CD4-positive, alpha-beta T cell treated with Interleukin-15 for 4 hours (primary cell): ENCODE measurements around the gene DENND1A.

Source experiments
- DNase-seq: peaks from one replicate; pipeline ENCODE4 v3.0.0-alpha.2; 2020; ENCODE audit warnings: low spot score

DENND1A gene

DNA sequence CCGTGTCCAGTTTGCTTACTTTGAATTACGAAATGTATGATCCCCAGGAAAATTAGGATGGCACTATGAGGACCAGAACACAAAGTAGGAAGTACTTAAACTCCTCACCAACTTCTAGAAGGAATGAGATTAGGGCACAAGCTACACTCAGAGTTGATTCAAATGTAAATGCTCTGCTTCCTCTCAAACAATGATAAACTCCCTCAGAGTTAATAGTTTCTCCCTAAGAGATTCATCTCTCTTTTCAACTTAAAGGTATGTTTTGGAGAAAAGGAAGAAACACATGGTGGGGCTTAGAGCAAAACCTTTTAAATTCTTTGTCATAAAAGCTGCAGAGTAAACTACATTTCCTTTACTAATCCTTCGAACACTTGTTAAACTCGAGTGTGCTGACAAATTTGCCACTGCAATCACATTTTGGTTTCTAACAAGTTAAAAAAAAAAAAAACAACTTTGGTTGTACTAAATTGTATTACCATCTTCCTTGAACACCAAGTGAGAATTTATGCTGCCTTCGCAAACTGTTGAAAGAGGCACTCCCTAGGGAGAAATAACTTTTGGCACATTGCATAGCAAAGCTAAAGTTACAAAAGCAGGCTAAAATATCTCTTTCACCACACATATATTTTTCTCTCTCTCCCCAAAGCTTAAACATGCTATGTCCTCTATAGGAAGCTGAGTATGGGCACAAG, 66.6 kb downstream of the DENND1A start:
- DNase-seq: no peak

- DNase-seq: no peak
Observed at GRCh38 chr9:123861756-123862120, 68.2 kb downstream of the DENND1A start.

DNA sequence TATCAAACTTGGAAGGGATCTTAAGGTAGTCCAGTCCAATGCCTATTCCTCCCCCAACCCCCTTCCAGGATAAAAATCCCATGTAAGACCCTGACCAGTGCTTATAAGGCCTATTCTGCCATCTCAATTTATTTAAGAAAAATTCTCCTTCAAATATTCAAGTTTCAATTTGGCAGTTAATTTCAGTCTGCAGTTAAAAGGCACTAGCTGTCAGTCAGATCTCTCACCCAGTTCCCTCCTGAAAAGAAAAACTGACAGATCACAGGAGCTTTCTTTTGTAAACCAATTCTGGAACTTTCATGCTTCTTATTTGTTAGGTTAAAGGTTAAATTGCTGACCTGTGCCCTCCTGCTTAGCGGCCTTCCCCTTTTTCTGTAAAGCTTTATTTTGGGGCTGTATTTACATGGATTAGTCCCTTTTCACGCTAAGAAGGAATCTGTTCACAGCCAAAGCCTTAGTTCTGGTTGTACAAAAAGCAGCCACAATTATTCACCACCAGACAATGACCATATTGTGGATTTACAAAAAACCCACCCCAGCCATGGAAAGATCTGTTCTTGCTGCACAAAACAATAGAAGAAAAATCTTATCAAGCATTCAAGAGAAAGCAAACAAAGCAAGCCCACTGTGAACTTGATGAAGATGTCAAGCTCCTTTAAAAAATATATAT, 68.7 kb downstream of the DENND1A start:
- no peak for DNase-seq

- DNase-seq: no peak
Observed at GRCh38 chr9:123860603-123861002, 69.3 kb downstream of the DENND1A start.

DNA sequence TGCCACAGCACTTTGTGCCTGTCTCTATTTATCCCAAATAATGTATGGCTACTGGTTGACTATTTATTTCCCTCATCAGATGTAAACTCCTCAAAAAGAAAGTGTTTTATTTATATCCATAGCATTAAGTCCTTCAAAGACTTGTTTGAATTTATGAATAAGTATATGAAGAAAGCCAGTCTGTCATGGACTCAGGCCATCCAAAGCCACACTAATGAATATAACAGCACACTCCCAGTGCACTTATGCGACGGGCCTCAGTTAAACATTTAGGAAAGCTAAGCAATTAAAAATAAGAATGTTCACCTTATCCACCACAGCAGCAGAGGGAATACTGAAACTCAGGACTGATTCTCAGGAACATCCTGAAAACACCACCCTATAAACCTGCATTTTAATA, 77.5 kb downstream of the DENND1A start:
- no peak for DNase-seq

DNA sequence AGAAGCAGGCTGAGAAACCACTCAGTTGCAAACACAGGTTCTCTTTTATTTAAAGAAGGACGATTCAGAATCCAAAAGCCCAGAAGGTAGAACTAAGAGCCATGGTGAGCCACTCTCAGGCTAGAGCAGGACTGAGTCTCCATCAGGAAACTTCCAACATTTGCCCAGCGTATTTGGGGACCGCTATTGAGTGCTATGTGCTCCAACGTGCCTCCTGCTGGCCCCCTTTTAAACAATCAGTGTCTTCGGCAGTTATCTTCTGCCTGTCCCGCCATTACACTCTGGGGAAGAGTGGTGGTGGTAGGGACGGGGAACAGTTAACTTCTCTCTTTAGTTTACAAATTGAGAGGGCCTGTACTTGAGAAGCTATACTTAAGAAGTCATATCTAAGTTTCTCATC, 78.1 kb downstream of the DENND1A start:
- no peak for DNase-seq

DNA sequence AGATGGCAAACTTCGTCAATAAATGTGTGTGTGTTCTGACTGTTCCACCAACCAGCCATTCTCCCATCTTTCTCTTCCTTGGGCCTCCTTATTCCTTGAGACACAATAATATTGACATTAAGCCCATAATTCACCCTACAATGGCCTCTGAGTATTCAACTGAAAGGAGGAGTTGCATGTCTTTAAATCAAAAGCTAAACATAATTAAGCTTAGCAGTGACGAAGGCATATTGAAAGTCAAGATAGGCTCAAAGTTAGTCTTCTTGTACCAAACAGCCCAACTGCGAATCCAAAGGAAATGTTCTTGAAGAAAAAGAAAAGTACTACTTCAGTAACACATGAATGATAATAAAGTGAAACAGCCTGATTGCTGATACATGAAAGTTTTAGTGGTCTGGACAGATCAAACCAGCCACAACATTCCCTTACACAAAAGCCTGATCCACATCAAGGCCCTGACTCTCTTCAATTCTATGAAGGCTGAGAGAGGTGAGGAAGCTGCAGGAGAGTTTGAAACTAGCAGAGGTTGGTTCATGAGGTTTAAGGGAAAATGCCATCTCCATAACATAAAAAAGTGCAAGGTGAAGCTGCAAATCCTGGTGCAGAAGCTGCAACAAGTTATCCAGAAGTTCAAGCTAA, 81.4 kb downstream of the DENND1A start:
- DNase-seq: no peak

DNA sequence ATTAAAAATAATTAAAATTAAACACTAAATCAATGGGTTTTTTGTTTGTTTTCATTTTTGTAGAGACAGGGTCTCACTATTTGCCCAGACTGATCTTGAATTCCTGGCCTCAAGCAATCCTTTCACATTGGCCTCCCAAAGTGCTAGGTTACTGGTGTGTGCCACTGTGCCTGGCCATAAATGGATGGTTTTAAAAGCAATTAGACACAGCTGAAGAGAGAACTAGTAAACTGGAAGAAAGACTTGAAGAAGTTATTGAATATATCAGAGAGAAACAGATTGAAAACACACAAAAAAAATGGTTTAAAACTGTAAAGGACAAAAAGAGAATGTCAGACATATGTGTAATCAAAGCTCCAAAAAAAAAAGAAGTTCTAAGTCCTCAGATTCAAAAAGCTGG, 83.0 kb downstream of the DENND1A start:
- no peak for DNase-seq

GRCh38 chr9:123843703-123844102, 86.2 kb downstream of the DENND1A start:
- DNase-seq: no peak

GRCh38 chr9:123835821-123836220, 94.1 kb downstream of the DENND1A start:
- no peak for DNase-seq

- no peak for DNase-seq
Observed at GRCh38 chr9:123834889-123835562, 94.9 kb downstream of the DENND1A start.

DNA sequence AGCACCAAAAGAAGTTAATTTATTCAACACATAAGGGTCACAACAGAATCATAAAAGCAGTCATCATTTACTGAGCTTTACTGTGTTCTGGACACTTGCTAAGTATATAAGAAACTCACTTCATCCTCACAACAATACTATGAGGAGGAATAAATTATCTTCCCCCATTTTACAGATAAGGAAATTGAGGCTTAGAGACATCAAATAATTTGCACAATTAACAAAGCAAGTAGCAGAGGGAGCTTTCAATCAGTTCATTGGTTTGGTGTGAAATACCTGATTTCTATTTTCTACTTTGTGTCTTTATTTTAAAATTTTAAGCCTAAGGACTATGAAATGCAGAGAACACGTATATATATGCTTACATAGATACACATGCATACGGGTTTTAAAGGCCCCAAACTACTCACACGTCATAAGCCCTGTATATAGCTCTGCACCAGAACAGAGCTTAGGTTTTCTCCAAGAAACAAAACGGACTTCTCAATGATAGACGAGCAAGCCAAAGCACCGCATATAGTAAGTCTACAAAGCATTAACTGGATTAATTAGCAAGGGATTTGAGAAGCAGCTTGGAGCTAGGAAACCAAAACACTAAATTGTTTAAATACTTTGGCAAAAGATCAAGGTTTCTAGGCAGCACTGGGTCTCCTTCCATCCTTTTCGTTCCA, 95.6 kb downstream of the DENND1A start:
- no peak for DNase-seq

- DNase-seq: no peak
Observed at GRCh38 chr9:123832858-123833650, 96.9 kb downstream of the DENND1A start.

- DNase-seq: no peak
Observed at GRCh38 chr9:123832176-123832575, 97.8 kb downstream of the DENND1A start.

GRCh38 chr9:123828449-123828848, 101.5 kb downstream of the DENND1A start:
- DNase-seq: no peak

DNA sequence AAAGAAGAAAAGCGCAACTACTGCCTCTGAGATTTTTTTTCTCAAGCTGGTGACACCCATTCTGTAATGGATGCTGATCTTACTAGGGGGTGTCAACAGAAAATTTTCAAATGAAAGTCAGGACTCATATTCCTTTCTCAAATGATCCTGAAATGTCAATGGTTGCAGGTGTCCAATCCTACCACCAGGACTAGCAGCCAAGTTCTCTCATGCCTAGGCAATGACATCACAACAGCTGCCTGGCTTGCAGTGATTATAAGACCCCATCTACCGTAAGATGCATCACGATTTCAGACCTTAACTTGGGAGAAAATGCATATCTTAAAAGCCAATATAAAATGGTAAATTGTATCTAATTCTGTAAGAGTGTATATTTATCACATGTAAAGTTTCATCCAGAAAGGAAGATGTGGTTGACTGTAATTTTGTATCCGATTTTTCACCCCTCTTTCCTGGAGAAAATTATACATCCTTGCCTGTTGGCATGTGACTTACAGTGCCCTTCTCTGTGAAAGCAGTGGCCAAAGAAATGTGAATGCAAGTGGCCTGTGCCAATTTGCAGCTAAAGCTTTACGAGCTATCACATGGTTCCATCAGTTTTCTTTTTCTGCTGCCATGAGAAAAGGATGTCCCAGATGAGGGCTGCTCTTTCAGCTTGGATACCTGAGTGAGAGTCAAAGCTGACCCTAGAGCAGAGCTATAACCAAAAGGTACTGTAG, 104.4 kb downstream of the DENND1A start:
- DNase-seq: no peak

- DNase-seq: no peak
Observed at GRCh38 chr9:123823194-123823947, 106.6 kb downstream of the DENND1A start.

DNA sequence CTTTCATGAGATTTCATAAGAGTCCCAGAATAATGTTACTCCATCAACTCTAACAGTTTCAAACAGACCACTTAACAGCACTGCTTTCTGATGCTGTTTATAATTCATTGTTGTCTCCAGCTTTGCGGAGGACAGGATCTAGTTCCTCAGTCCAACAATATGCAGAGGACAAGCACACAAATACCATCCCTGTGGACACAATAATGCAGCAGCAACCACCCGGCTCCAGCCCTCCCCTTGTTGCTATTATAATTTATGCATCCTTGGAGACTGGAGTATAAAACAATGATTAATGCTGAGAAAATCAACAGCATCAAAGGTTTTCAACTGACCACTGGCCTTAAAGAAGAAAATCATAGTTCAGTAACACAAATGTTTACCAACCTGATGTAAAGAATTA, 108.3 kb downstream of the DENND1A start:
- no peak for DNase-seq

GRCh38 chr9:123820139-123820538, 109.8 kb downstream of the DENND1A start:
- DNase-seq: no peak

GRCh38 chr9:123816817-123817472, 113.0 kb downstream of the DENND1A start:
- DNase-seq: no peak
